Measurements from ENCODE around the gene TOR3A.

- TF ChIP-seq GATA2 (IDR thresholded peaks at IDR 0.05; ENCODE audit: low read depth, low read length) (no peak), GATA3 (IDR thresholded peaks at IDR 0.05; ENCODE audit: low read depth, low read length) (no peak)
Measured at GRCh38 chr1:179036844-179037465, 44.9 kb upstream of the TOR3A start.
